ENCODE results near the gene RNF208. TPM values are rescaled to one million over a fixed set of nuclear protein-coding genes. Genes with fewer than 3 reads are reported as not detected.
"Not testable (repeated sequence)": the region's sequence is repeated elsewhere in the genome, so short reads cannot be mapped to it uniquely, and the experiment has no call there.

RNF208 gene
- total and polyA plus RNA-seq, 5 experiments from 2014 or later: 0.91 to 1.7 TPM; not detected in 3

DNA sequence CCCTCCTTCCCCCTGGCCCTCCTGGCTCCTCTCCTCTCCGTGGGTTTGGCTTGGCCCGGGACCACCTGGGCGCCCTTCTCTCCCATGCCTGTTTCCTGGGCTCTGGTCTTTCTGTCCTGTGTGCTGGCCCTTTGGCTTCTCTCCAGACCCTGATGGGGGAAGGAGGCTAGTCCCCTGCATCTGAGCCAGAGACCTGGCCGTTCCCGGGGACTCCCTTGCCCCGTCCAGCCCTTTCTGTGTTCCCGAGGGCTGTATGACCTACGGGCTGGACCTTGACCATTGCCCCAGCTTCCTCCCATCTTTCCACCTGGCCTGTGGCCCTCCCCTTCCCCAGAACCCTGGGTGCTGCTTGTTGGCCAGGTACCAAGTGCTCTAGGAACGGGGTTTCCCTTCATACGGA is 41.5 kb upstream of the RNF208 start:
- Mint-ChIP-seq H3K4me3 (no peak overlapping the region), H3K9me3 (no peaks in the 10 kb centered on the region), H3K27me3 (no peaks in the 10 kb centered on the region), H3K36me3 (peaks cover 0 to 54% (median 14%) of the 10 kb centered on the region in 3 donors), H3K27ac (no peak overlapping the region), H3K4me1 (peaks cover under 1 to 5% (median under 1%) of the 10 kb centered on the region in 4 donors)
- ATAC-seq: no peak
- POLR2A ChIA-PET: no interaction called here
- DNase-seq: no peak

DNA sequence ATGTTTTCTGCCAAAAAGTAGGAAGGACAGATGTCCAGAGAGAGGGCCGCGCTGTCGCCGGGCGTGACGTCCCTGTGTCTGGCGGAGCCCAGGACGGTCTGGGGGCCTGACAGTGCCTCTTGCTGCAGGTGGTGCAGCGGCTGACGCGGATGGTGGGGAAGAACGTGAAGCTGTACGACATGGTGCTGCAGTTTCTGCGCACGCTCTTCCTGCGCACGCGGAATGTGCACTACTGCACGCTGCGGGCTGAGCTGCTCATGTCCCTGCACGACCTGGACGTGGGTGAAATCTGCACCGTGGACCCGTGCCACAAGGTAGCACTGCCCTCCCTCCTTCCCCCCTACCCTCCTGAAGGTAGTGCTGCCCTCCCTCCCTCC is 40.9 kb upstream of the RNF208 start:
- H3K36me3 Mint-ChIP-seq: peaks cover 0 to 51% (median 13%) of the 10 kb centered on the region in 3 donors
- H3K4me3 Mint-ChIP-seq: no peak overlapping the region
- ATAC-seq (no peak), DNase-seq (no peak)
- no peaks in the 10 kb centered on the region for H3K9me3 Mint-ChIP-seq
- no peak overlapping the region for H3K27ac Mint-ChIP-seq
- H3K4me1 Mint-ChIP-seq: peaks cover 0 to 5% (median under 1%) of the 10 kb centered on the region in 4 donors
- no peaks in the 10 kb centered on the region for H3K27me3 Mint-ChIP-seq
- POLR2A ChIA-PET: no interaction called here

DNA sequence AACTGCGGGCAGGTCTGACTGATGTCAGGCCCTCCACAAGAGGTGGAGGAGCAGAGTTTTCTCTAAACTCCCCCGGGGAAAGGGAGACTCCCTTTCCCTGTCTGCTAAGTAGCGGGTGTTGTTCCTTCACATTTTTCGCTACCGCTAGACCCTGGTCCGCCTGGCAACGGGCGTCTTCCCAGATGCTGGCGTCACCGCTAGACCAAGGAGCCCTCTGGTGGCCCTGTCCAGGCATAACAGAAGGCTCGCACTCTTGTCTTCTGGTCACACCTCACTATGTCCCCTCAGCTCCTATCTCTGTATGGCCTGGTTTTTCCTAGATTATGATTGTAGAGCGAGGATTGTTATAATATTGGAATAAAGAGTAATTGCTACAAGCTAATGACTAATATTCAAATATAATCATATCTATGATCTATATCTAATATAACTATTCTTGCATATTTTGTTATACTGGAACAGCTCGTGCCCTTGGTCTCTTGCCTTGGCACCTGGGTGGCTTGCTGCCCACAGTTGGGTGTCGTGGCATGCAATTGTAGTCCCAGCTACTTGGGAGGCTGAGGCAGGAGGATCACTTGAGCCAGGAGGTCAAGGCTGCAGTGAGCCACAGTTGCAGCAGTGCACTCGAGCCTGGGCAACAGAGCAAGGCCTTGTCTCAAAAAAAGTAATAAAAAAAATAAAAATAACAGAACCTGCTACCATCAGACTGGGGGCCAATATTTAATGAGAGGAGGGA is 40.3 kb upstream of the RNF208 start:
- not testable (repeated sequence) for ATAC-seq, H3K4me3 Mint-ChIP-seq, H3K27ac Mint-ChIP-seq, H3K9me3 Mint-ChIP-seq, H3K27me3 Mint-ChIP-seq, H3K4me1 Mint-ChIP-seq
- peak in 1 of 10 donors; percentile 38 for DNase-seq
- peaks cover 0 to 46% (median 9%) of the 10 kb centered on the region in 3 donors for H3K36me3 Mint-ChIP-seq
- POLR2A ChIA-PET: interaction anchor here (1.2 kb wide), 1 partner anchor 8 kb away, joined by 4 read pairs; no protein-coding TSS in a partner anchor

DNA sequence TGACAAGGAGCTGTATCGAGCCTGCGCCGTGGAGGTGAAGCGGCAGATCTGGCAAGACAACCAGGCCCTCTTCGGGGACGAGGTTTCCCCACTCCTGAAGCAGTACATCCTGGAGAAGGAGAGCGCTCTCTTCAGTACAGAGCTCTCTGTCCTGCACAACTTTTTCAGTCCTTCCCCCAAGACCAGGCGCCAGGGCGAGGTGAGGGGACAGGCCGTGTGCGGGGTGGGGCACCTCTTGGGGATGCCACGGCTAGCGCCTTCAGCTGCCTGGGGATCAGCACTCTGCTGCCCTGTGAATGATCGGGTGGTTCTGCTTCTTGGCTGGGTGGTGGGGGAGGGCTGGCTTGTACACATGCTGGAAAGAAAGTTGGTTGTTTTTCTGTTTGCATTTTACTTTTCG is 34.8 kb upstream of the RNF208 start:
- ATAC-seq: no peak
- peak overlapping the region in 1 of 10 donors; percentile 19 for H3K27ac Mint-ChIP-seq
- H3K4me3 Mint-ChIP-seq: peak overlapping the region; percentile 59 to 96 (median 86)
- no peaks in the 10 kb centered on the region for H3K27me3 Mint-ChIP-seq
- H3K4me1 Mint-ChIP-seq: peaks cover 4 to 22% (median 15%) of the 10 kb centered on the region in 4 donors
- no peak for DNase-seq
- POLR2A ChIA-PET: interaction anchor here (0.6 to 8.2 kb wide), 7 partner anchors 9 to 292 kb away, joined by 4 to 139 read pairs (median 6); partner anchors contain the start of genes MAN1B1 and TUBB4B
- H3K36me3 Mint-ChIP-seq: peaks cover 0 to 22% (median 3%) of the 10 kb centered on the region in 3 donors
- H3K9me3 Mint-ChIP-seq: no peaks in the 10 kb centered on the region

GRCh38 chr9:137256362-137256761 is 34.3 kb upstream of the RNF208 start:
- no peaks in the 10 kb centered on the region for H3K27me3 Mint-ChIP-seq
- no peak for ATAC-seq
- H3K36me3 Mint-ChIP-seq: peaks cover 0 to 17% (median 0%) of the 10 kb centered on the region in 3 donors
- H3K27ac Mint-ChIP-seq: peak overlapping the region in 1 of 10 donors; percentile 11
- POLR2A ChIA-PET: interaction anchor here (0.6 to 8.2 kb wide), 9 partner anchors 9 to 293 kb away, joined by 3 to 139 read pairs (median 6); partner anchors contain the start of genes EXD3, MAN1B1 and TUBB4B
- peak overlapping the region; percentile 84 to 96 (median 87) for H3K4me3 Mint-ChIP-seq
- H3K9me3 Mint-ChIP-seq: no peaks in the 10 kb centered on the region
- DNase-seq: no peak
- H3K4me1 Mint-ChIP-seq: peaks cover 4 to 20% (median 12%) of the 10 kb centered on the region in 4 donors

DNA sequence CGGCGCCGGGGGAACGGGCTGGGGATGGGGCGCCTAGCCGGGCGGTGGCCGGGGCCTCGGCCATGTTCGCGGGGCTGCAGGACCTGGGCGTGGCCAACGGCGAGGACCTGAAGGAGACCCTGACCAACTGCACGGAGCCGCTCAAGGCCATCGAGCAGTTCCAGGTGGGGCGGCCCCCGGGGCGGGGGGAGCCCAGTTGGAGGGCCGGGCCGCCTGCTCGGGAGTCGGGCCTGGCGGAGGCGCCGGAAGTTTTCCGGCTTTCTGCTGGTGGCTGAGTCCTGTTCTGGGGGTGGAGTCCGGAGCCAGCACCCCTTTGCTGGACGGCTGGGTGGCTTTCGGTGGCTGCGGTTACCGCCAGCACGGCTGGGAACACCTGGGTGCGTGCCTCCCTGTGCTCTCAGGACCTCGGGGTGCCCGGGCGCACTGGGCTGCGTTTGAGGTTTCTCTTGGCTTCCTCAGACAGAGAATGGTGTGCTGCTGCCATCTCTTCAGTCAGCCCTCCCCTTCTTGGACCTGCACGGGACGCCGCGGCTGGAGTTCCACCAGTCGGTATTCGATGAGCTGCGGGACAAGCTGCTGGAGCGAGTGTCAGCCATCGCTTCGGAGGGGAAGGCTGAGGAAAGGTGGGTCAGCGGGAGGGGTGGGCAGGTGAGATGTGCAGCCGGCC is 33.5 kb upstream of the RNF208 start:
- Mint-ChIP-seq H3K9me3 (no peaks in the 10 kb centered on the region), H3K27ac (peak overlapping the region in 9 of 10 donors; percentile 25 to 89 (median 66)), H3K36me3 (peaks cover 0 to 13% (median 0%) of the 10 kb centered on the region in 3 donors), H3K4me1 (peaks cover 4 to 20% (median 12%) of the 10 kb centered on the region in 4 donors), H3K27me3 (no peaks in the 10 kb centered on the region), H3K4me3 (peak overlapping the region; percentile 84 to 96 (median 87))
- POLR2A ChIA-PET: interaction anchor here (1.0 to 8.2 kb wide), 12 partner anchors 10 to 295 kb away, joined by 3 to 139 read pairs (median 4); partner anchors contain the start of genes EXD3, MAN1B1, PNPLA7 and SSNA1
- peak in 1 of 2 donors; percentile 6 for ATAC-seq
- peak in 1 of 10 donors; percentile 35 for DNase-seq

DNA sequence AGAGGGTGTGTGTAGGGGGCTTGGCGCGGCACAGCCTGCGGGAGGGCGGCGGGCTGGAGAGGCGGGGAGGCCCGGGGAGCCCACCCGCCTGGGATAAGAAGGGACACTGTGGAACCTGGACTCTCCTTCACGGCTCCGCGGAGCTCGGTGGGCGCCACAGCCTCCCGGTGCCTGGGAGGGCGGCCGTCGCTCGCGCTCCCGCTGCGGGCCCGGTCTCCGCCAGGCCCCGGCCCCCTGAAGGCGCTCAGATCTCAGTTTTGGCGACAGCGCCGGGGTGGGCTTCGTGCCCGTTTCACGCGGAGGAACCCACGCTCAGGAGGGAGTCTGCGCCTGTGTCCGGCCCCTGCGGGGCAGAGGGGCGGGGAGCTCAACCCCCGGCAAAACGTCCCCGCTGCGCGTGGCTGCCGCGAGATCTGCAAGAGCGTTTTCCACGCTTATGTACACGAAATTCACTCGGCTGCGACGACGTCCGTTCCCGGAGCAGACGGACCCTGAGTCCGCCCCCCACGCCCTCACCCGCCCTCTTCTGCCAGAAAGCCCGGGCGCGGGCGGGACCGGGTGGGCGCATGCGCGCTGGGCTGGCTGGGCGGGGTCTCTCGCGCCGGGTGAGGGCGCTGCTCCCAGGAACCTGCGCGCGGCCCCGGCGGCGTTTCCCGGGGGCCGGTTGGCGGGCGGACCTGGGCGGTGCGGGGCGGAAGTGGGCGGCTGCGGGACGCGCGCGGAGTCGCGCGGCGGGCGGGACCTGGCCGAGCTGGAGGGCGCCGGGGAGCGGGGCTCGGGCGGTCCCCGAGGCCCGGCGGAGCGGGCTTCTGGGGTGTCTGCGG is 32.8 kb upstream of the RNF208 start, which contains the start of gene NELFB:
Gene NELFB (plus strand): TSS at position 704 of the 824 bp plus-strand sequence.
- H3K4me1 Mint-ChIP-seq: peaks cover 4 to 20% (median 12%) of the 10 kb centered on the region in 4 donors

GRCh38 chr9:137253717-137254623 is 31.9 kb upstream of the RNF208 start:
- Mint-ChIP-seq H3K4me1 (peaks cover 4 to 20% (median 12%) of the 10 kb centered on the region in 4 donors), H3K36me3 (peaks cover 0 to 8% (median 0%) of the 10 kb centered on the region in 3 donors), H3K4me3 (peak overlapping the region; percentile 79 to 92 (median 86)), H3K9me3 (no peaks in the 10 kb centered on the region), H3K27ac (peak overlapping the region in 8 of 10 donors; percentile 53 to 89 (median 78)), H3K27me3 (no peaks in the 10 kb centered on the region)
- POLR2A ChIA-PET: interaction anchor here (0.6 to 8.2 kb wide), 15 partner anchors 11 to 326 kb away, joined by 3 to 139 read pairs (median 4); partner anchors contain the start of genes MAN1B1, NRARP, PNPLA7 and SSNA1
- DNase-seq (no peak), ATAC-seq (no peak)

More for the DNA sequence above, 32.8 kb upstream of the RNF208 start, which contains the start of gene NELFB:
- H3K36me3 Mint-ChIP-seq: peaks cover 0 to 13% (median 0%) of the 10 kb centered on the region in 3 donors
- POLR2A ChIA-PET: interaction anchor here (0.6 to 8.2 kb wide), 16 partner anchors 10 to 325 kb away, joined by 3 to 139 read pairs (median 4); partner anchors contain the start of genes EXD3, MAN1B1, NRARP and PNPLA7
- H3K27ac Mint-ChIP-seq: peak within 1 kb of the TSS; percentile 41 to 89 (median 78)
- peak within 1 kb of the TSS; percentile 84 to 96 (median 87) for H3K4me3 Mint-ChIP-seq
- ATAC-seq (peak; percentile 90), DNase-seq (peak; percentile 89 to 99 (median 96))
- H3K9me3 Mint-ChIP-seq: no peaks in the 10 kb centered on the region
- no peaks in the 10 kb centered on the region for H3K27me3 Mint-ChIP-seq

- Mint-ChIP-seq H3K27ac (no peak overlapping the region), H3K4me1 (peaks cover 4 to 20% (median 12%) of the 10 kb centered on the region in 4 donors), H3K36me3 (peaks cover 0 to 3% (median 0%) of the 10 kb centered on the region in 3 donors), H3K4me3 (no peak overlapping the region), H3K9me3 (no peaks in the 10 kb centered on the region), H3K27me3 (no peaks in the 10 kb centered on the region)
- ATAC-seq: no peak
- no peak for DNase-seq
- POLR2A ChIA-PET: interaction anchor here (0.6 to 8.2 kb wide), 2 partner anchors 11 to 121 kb away, joined by 4 to 139 read pairs; partner anchors contain the start of gene TUBB4B
These were observed 30.8 kb upstream of the RNF208 start for GRCh38 chr9:137252555-137253506.

All from naive thymus-derived CD8-positive, alpha-beta T cell (primary cell).